ENCODE measurements around the gene CHRNA10. TPM values are rescaled to one million over a fixed set of nuclear protein-coding genes. Genes with fewer than 3 reads are reported as not detected.

The CHRNA10 gene
- polyA plus RNA-seq, 1 donor from 2014 or later = 4.9 TPM

- no peaks in the 10 kb centered on the region for H3K79me2 ChIP-seq (replicated peaks; ENCODE audit: insufficient read depth, low read length)
- no peaks in the 10 kb centered on the region for H3F3A ChIP-seq (ENCODE audit: insufficient read depth, low read length, poor library complexity, severe bottlenecking)
- TF ChIP-seq MXI1 (conservative IDR thresholded peaks at IDR 0.05; ENCODE audit: poor library complexity, severe bottlenecking) (no peak), RAD21 (conservative IDR thresholded peaks at IDR 0.05) (no peak), CTCF (IDR thresholded peaks at IDR 0.05; ENCODE audit: poor library complexity, severe bottlenecking) (no peak), EP300 (conservative IDR thresholded peaks at IDR 0.05; ENCODE audit: poor library complexity, severe bottlenecking) (no peak), POLR2AphosphoS5 (IDR thresholded peaks at IDR 0.05) (no peak), EZH2 (IDR thresholded peaks at IDR 0.05; ENCODE audit: borderline replicate concordance, insufficient read depth, low read length, poor library complexity, severe bottlenecking) (no peak), SMC3 (conservative IDR thresholded peaks at IDR 0.05; ENCODE audit: poor library complexity) (no peak), TAF1 (IDR thresholded peaks at IDR 0.05; ENCODE audit: low read depth) (no peak)
- TF ChIP-seq, protein P1, sequence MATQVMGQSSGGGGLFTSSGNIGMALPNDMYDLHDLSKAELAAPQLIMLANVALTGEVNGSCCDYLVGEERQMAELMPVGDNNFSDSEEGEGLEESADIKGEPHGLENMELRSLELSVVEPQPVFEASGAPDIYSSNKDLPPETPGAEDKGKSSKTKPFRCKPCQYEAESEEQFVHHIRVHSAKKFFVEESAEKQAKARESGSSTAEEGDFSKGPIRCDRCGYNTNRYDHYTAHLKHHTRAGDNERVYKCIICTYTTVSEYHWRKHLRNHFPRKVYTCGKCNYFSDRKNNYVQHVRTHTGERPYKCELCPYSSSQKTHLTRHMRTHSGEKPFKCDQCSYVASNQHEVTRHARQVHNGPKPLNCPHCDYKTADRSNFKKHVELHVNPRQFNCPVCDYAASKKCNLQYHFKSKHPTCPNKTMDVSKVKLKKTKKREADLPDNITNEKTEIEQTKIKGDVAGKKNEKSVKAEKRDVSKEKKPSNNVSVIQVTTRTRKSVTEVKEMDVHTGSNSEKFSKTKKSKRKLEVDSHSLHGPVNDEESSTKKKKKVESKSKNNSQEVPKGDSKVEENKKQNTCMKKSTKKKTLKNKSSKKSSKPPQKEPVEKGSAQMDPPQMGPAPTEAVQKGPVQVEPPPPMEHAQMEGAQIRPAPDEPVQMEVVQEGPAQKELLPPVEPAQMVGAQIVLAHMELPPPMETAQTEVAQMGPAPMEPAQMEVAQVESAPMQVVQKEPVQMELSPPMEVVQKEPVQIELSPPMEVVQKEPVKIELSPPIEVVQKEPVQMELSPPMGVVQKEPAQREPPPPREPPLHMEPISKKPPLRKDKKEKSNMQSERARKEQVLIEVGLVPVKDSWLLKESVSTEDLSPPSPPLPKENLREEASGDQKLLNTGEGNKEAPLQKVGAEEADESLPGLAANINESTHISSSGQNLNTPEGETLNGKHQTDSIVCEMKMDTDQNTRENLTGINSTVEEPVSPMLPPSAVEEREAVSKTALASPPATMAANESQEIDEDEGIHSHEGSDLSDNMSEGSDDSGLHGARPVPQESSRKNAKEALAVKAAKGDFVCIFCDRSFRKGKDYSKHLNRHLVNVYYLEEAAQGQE (IDR thresholded peaks at IDR 0.05; ENCODE audit: borderline replicate concordance) = no peak
- H3K4me2 ChIP-seq (ENCODE audit: low read length) = no peak overlapping the region
- no peak overlapping the region for H3K27ac ChIP-seq (ENCODE audit: low read length)
- no peak overlapping the region for H3K9ac ChIP-seq (ENCODE audit: low read length)
- no peaks in the 10 kb centered on the region for H4K20me1 ChIP-seq (ENCODE audit: insufficient read depth)
- H3K27me3 ChIP-seq (ENCODE audit: insufficient read depth, low read depth, low read length) = no peaks in the 10 kb centered on the region
- H3K9me3 ChIP-seq (ENCODE audit: low read length) = no peaks in the 10 kb centered on the region
- no peak overlapping the region for H2AFZ ChIP-seq (ENCODE audit: low read depth, low read length)
- no peak overlapping the region for H3K4me3 ChIP-seq (ENCODE audit: low read length)
- H3K9me2 ChIP-seq (ENCODE audit: insufficient read depth, low read length) = no peaks in the 10 kb centered on the region
- H3K36me3 ChIP-seq (ENCODE audit: insufficient read depth, low read length) = peaks cover 7% of the 10 kb centered on the region
Observed at GRCh38 chr11:3669128-3669527, 2.1 kb downstream of the CHRNA10 start.

DNA sequence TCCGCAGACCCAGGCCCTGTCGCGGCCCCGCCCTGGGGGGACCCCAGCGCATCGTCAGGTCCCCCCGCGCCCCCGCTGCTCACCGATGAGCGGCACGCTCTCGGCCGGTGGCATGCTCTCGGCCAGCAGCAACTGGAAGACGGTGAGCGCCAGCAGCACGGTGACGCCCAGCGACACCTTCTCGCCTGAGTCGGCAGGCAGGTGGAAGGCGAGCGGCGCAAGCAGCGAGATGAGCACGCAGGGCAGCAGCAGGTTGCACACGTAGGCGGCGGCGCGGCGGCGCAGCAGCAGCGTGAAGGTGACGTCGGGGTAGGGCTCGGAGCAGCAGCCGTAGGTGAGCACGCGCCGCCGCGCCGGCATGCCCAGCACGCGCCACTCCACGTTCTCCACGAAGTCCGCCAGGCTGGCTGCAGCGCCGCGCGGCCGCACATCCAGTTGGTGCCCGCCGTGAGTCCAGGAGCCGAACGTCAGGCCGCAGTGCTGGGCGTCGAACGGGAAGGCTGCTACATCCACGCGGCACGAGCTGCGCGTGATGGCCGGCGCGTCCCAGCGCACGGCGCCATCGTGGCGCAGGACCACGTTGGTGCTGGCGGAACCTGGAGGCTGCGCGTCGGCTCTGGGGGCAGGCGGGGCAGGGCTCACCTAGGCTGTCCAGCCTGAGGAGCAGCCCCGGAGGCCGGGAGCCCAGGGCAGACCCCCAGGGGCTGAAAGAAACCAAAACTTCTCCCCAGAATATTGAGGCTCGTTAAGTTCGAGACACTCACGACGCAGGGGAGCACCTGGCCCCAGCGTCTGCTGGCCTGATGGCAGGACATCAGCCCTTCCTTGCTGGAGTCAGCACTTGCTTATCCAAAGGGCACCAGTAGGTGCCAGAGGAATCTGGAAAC is 3.8 kb downstream of the CHRNA10 start:
- TF ChIP-seq POLR2AphosphoS5 (IDR thresholded peaks at IDR 0.05) (no peak), RAD21 (conservative IDR thresholded peaks at IDR 0.05) (no peak), EP300 (conservative IDR thresholded peaks at IDR 0.05; ENCODE audit: poor library complexity, severe bottlenecking) (no peak), CTCF (IDR thresholded peaks at IDR 0.05; ENCODE audit: poor library complexity, severe bottlenecking) (no peak), SMC3 (conservative IDR thresholded peaks at IDR 0.05; ENCODE audit: poor library complexity) (no peak), MXI1 (conservative IDR thresholded peaks at IDR 0.05; ENCODE audit: poor library complexity, severe bottlenecking) (no peak), EZH2 (IDR thresholded peaks at IDR 0.05; ENCODE audit: borderline replicate concordance, insufficient read depth, low read length, poor library complexity, severe bottlenecking) (no peak), TAF1 (IDR thresholded peaks at IDR 0.05; ENCODE audit: low read depth) (no peak)
- TF ChIP-seq, protein P1 (IDR thresholded peaks at IDR 0.05; ENCODE audit: borderline replicate concordance) = no peak
- H3K27me3 ChIP-seq (ENCODE audit: insufficient read depth, low read depth, low read length) = no peaks in the 10 kb centered on the region
- H2AFZ ChIP-seq (ENCODE audit: low read depth, low read length) = no peak overlapping the region
- H3K9me2 ChIP-seq (ENCODE audit: insufficient read depth, low read length) = no peaks in the 10 kb centered on the region
- no peak overlapping the region for H3K4me2 ChIP-seq (ENCODE audit: low read length)
- no peaks in the 10 kb centered on the region for H3F3A ChIP-seq (ENCODE audit: insufficient read depth, low read length, poor library complexity, severe bottlenecking)
- no peaks in the 10 kb centered on the region for H3K79me2 ChIP-seq (replicated peaks; ENCODE audit: insufficient read depth, low read length)
- no peak overlapping the region for H3K27ac ChIP-seq (ENCODE audit: low read length)
- no peak overlapping the region for H3K9ac ChIP-seq (ENCODE audit: low read length)
- peaks cover 7% of the 10 kb centered on the region for H3K36me3 ChIP-seq (ENCODE audit: insufficient read depth, low read length)
- H3K4me3 ChIP-seq (ENCODE audit: low read length) = no peak overlapping the region
- no peaks in the 10 kb centered on the region for H3K9me3 ChIP-seq (ENCODE audit: low read length)
- no peaks in the 10 kb centered on the region for H4K20me1 ChIP-seq (ENCODE audit: insufficient read depth)
